ENCODE data around the gene WDR87.

Gene WDR87

DNA sequence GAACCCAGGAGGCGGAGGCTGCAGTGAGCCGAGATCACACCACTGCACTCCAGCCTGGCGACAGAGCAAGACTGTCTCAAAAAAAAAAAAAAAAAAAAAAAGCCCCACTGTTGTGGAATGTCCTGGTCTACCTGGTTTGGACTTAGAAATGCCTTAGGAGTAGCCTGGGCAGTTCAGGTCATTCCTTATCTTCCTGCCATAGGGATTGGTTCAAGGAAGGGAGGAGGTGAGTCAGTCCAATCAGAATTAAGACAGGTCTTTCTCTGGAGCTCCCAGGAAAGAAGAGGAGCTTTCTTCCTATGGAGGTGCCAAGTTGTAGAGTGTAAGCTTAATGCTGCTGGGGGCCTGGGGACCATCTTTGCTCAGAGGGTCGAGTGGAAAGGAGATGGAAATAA lies 45.4 kb upstream of the WDR87 start:
- Histone ChIP-seq H3K4me3 (replicated peaks; ENCODE audit: low read depth, low read length) (no peak overlapping the region), H3K27me3 (replicated peaks; ENCODE audit: control insufficient read depth, insufficient read depth, low read length) (no peaks in the 10 kb centered on the region), H3K36me3 (ENCODE audit: control insufficient read depth, insufficient read depth, low read length) (no peaks in the 10 kb centered on the region)
- no peak for DNase-seq (ENCODE audit: extremely low read depth, insufficient read length)
- TF ChIP-seq, protein P1, sequence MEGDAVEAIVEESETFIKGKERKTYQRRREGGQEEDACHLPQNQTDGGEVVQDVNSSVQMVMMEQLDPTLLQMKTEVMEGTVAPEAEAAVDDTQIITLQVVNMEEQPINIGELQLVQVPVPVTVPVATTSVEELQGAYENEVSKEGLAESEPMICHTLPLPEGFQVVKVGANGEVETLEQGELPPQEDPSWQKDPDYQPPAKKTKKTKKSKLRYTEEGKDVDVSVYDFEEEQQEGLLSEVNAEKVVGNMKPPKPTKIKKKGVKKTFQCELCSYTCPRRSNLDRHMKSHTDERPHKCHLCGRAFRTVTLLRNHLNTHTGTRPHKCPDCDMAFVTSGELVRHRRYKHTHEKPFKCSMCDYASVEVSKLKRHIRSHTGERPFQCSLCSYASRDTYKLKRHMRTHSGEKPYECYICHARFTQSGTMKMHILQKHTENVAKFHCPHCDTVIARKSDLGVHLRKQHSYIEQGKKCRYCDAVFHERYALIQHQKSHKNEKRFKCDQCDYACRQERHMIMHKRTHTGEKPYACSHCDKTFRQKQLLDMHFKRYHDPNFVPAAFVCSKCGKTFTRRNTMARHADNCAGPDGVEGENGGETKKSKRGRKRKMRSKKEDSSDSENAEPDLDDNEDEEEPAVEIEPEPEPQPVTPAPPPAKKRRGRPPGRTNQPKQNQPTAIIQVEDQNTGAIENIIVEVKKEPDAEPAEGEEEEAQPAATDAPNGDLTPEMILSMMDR (IDR thresholded peaks at IDR 0.05; ENCODE audit: insufficient read depth, low read length, poor library complexity, severe bottlenecking) = no peak

DNA sequence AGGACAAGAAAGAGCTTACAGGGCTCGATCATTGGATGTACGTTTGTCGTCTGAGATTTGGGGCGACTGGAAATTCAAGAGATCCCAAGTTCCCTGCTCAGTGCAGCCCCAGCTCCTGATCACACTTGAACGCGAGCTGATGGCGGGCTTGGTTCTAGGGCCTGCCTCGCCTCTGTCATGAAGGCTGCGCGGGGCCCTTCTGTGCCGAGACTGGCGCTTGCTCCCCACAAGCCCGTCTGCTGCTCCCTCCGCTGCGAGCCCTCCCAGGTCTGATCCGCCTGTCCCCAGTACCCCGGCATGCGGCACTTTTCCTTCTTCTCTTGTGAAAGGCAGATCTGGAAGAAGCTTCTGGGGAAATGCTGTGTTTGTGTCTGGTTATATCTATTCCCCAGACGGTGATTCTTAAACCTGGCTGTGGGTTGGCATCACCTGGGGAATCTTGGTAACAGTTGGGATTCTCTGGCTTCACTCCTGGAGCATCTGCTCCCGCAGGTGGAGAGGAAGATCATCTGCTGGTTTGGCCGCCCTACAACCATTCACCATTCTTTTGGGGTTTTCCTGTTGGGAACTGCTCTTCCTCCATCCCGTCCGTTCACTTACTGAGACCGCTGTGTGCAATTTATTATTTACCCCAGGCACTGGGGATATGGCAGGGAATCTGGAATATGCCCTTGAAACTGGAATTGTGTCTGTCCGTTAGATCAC lies 44.2 kb upstream of the WDR87 start:
- TF ChIP-seq, protein P1 (IDR thresholded peaks at IDR 0.05; ENCODE audit: insufficient read depth, low read length, poor library complexity, severe bottlenecking) = no peak
- H3K36me3 ChIP-seq (ENCODE audit: control insufficient read depth, insufficient read depth, low read length) = no peaks in the 10 kb centered on the region
- no peak overlapping the region for H3K4me3 ChIP-seq (replicated peaks; ENCODE audit: low read depth, low read length)
- no peak for DNase-seq (ENCODE audit: extremely low read depth, insufficient read length)
- no peaks in the 10 kb centered on the region for H3K27me3 ChIP-seq (replicated peaks; ENCODE audit: control insufficient read depth, insufficient read depth, low read length)

DNA sequence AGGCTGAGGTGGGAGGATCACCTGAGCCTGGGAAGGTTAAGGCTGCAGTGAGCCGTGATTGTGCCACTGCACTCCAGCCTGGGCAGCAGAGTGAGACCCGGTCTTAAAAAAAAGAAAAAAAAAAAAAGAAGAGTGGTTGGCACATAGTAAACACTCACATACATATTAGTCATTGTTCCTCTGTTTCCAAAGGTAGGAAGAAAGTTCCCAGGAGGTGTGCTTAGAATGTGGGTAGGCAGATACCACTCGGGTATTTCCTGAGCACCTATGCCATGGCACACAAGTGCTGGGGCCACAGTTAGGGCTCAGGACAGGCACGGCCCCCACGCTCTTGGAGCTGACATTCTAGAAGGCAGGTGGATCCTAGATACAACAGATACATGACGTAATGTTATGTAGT lies 42.0 kb upstream of the WDR87 start:
- TF ChIP-seq, protein P1 (IDR thresholded peaks at IDR 0.05; ENCODE audit: insufficient read depth, low read length, poor library complexity, severe bottlenecking) = no peak
- Histone ChIP-seq H3K4me3 (replicated peaks; ENCODE audit: low read depth, low read length) (no peak overlapping the region), H3K36me3 (ENCODE audit: control insufficient read depth, insufficient read depth, low read length) (no peaks in the 10 kb centered on the region; the same call in 1 of the 2 replicates)

DNA sequence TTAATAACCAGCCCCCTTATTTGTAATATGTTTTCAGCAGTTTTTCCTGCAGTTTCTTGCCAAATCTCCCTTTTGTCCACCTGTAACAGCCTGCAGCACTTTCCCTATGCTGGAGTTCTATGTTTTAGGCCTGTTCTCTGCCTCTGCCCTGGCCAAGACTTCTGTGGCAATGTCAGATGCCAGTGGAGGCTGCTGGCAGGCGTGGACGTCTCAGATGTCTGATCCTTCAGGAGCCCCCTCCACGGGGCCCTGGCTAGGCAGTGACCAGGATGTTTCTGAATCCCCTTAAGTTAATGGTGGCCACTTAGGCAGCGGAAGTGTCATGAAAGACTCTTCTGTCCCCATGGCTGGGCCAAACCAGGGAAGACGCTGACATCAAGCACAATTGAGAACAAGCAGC lies 41.4 kb upstream of the WDR87 start:
- no peaks in the 10 kb centered on the region for H3K27me3 ChIP-seq (replicated peaks; ENCODE audit: control insufficient read depth, insufficient read depth, low read length)
- no peak for DNase-seq (ENCODE audit: extremely low read depth, insufficient read length)
- no peaks in the 10 kb centered on the region; the same call in 1 of the 2 replicates for H3K36me3 ChIP-seq (ENCODE audit: control insufficient read depth, insufficient read depth, low read length)
- H3K4me3 ChIP-seq (replicated peaks; ENCODE audit: low read depth, low read length) = no peak overlapping the region
- TF ChIP-seq, protein P1 (IDR thresholded peaks at IDR 0.05; ENCODE audit: insufficient read depth, low read length, poor library complexity, severe bottlenecking) = no peak

More for the DNA sequence above, 42.0 kb upstream of the WDR87 start:
- DNase-seq (ENCODE audit: extremely low read depth, insufficient read length) = no peak
- no peaks in the 10 kb centered on the region for H3K27me3 ChIP-seq (replicated peaks; ENCODE audit: control insufficient read depth, insufficient read depth, low read length)

DNA sequence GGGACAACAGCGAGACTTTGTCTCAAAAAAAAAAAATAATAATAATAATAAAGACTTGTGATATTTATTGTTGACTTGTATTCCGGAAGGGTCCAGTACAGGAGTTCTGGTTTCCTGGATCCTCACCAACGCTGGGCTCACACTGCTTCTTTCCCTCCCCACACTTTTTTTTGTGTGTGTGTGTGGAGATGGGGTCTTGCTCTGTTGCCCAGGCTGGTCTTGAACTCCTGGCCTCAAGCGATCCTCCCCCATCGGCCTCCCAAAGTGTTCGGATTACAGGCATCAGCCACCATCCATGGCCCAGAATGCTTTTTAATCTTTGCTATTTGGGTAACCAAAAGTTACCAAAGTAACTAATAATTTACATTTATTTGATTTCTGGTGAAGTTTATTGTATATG lies 39.7 kb upstream of the WDR87 start:
- no peak for DNase-seq (ENCODE audit: extremely low read depth, insufficient read length)
- TF ChIP-seq, protein P1 (IDR thresholded peaks at IDR 0.05; ENCODE audit: insufficient read depth, low read length, poor library complexity, severe bottlenecking) = no peak
- H3K36me3 ChIP-seq (ENCODE audit: control insufficient read depth, insufficient read depth, low read length) = peaks cover 2% of the 10 kb centered on the region
- H3K27me3 ChIP-seq (replicated peaks; ENCODE audit: control insufficient read depth, insufficient read depth, low read length) = no peaks in the 10 kb centered on the region
- no peak overlapping the region for H3K4me3 ChIP-seq (replicated peaks; ENCODE audit: low read depth, low read length)

DNA sequence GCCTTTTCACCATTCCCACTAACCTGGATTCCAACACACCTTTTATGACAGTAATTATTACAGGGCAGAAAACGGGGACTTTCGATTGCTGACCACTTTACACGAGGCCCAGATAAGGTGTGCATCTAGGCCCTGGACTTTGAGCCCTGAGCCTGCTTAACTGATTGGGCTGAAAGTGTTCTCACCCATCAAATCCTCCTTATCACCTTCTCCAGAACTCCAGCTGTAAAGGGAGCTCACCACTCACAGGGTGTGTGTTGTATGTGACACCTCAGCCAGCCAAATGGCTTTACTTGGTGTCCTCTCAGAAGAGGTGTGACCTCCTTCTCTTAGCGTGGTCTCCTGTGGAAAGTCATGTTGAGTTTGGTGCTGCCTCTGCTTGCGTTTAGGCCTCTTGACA lies 37.1 kb upstream of the WDR87 start:
- TF ChIP-seq, protein P1 (IDR thresholded peaks at IDR 0.05; ENCODE audit: insufficient read depth, low read length, poor library complexity, severe bottlenecking) = no peak
- no peak overlapping the region for H3K4me3 ChIP-seq (replicated peaks; ENCODE audit: low read depth, low read length)
- DNase-seq (ENCODE audit: extremely low read depth, insufficient read length) = no peak
- H3K36me3 ChIP-seq (ENCODE audit: control insufficient read depth, insufficient read depth, low read length) = peaks cover 2% of the 10 kb centered on the region
- no peaks in the 10 kb centered on the region for H3K27me3 ChIP-seq (replicated peaks; ENCODE audit: control insufficient read depth, insufficient read depth, low read length)
